NCI-H2171 (cell line): ENCODE results near the gene TSPAN9.

ENCODE experiments used
- DNase-seq: peaks from one replicate; lab custom pipeline; 2025; lab: John Stamatoyannopoulos, UW

The TSPAN9 gene

GRCh38 chr12:3225154-3225795 is 148.1 kb downstream of the TSPAN9 start:
- peak; percentile 55 for DNase-seq

GRCh38 chr12:3225796-3226180 is 148.6 kb downstream of the TSPAN9 start:
- DNase-seq = no peak

- no peak for DNase-seq
Observed at GRCh38 chr12:3226264-3226663, 149.1 kb downstream of the TSPAN9 start.

GRCh38 chr12:3227076-3227975 is 150.1 kb downstream of the TSPAN9 start:
- no peak for DNase-seq

- DNase-seq = peak; percentile 79
Observed at GRCh38 chr12:3228552-3228951, 151.4 kb downstream of the TSPAN9 start.

GRCh38 chr12:3229577-3229976 is 152.4 kb downstream of the TSPAN9 start:
- no peak for DNase-seq

GRCh38 chr12:3230758-3231375 is 153.7 kb downstream of the TSPAN9 start:
- no peak for DNase-seq

- DNase-seq = peak; percentile 87
Observed at GRCh38 chr12:3231399-3231876, 154.3 kb downstream of the TSPAN9 start.

- DNase-seq = no peak
Observed at GRCh38 chr12:3233797-3234196, 156.6 kb downstream of the TSPAN9 start.

GRCh38 chr12:3236345-3237187 is 159.4 kb downstream of the TSPAN9 start:
- peak; percentile 35 for DNase-seq

- no peak for DNase-seq
Observed at GRCh38 chr12:3238196-3238595, 161.0 kb downstream of the TSPAN9 start.

- no peak for DNase-seq
Observed at GRCh38 chr12:3241621-3242020, 164.4 kb downstream of the TSPAN9 start.

GRCh38 chr12:3242199-3242863 is 165.2 kb downstream of the TSPAN9 start:
- DNase-seq = no peak

GRCh38 chr12:3243376-3244084 is 166.4 kb downstream of the TSPAN9 start:
- DNase-seq = no peak

- no peak for DNase-seq
Observed at GRCh38 chr12:3244219-3244750, 167.1 kb downstream of the TSPAN9 start.

GRCh38 chr12:3246253-3246652 is 169.1 kb downstream of the TSPAN9 start:
- DNase-seq = no peak

- DNase-seq = no peak
Observed at GRCh38 chr12:3247077-3247476, 169.9 kb downstream of the TSPAN9 start.

GRCh38 chr12:3247629-3248161 is 170.5 kb downstream of the TSPAN9 start:
- peak; percentile 58 for DNase-seq

GRCh38 chr12:3249081-3249800 is 172.1 kb downstream of the TSPAN9 start:
- DNase-seq = no peak
